HG03439 (cell line): ENCODE measurements around the gene ISYNA1.

Source experiments
- ATAC-seq: cut with Tn5 transposase; IDR thresholded peaks from one replicate; pipeline ENCODE4 v1.9.1; 2021; ENCODE audit warnings: mild to moderate bottlenecking, moderate library complexity; ENCODE audit not compliant: unreplicated experiment

The ISYNA1 gene

GRCh38 chr19:18468517-18468916, 30.6 kb upstream of the ISYNA1 start:
- no peak for ATAC-seq

- ATAC-seq, result no peak
These were observed 30.0 kb upstream of the ISYNA1 start for GRCh38 chr19:18467978-18468377.

GRCh38 chr19:18466354-18466753, 28.4 kb upstream of the ISYNA1 start:
- ATAC-seq, result no peak

GRCh38 chr19:18465964-18466339, 28.0 kb upstream of the ISYNA1 start:
- no peak for ATAC-seq

GRCh38 chr19:18465214-18465963, 27.5 kb upstream of the ISYNA1 start:
- no peak for ATAC-seq

GRCh38 chr19:18464646-18465045, 26.7 kb upstream of the ISYNA1 start:
- no peak for ATAC-seq

- ATAC-seq, result no peak
These were observed 23.5 kb upstream of the ISYNA1 start for GRCh38 chr19:18461471-18461870.

GRCh38 chr19:18460900-18461299, 23.0 kb upstream of the ISYNA1 start:
- ATAC-seq, result no peak

GRCh38 chr19:18457483-18458331, 19.8 kb upstream of the ISYNA1 start:
- no peak for ATAC-seq

- no peak for ATAC-seq
These were observed 19.0 kb upstream of the ISYNA1 start for GRCh38 chr19:18456974-18457373.

- ATAC-seq, result no peak
These were observed 18.3 kb upstream of the ISYNA1 start for GRCh38 chr19:18456279-18456678.

- no peak for ATAC-seq
These were observed 15.5 kb upstream of the ISYNA1 start for GRCh38 chr19:18453269-18454024.

- ATAC-seq, result no peak
These were observed 14.5 kb upstream of the ISYNA1 start for GRCh38 chr19:18452386-18452785.

GRCh38 chr19:18450931-18451836, 13.3 kb upstream of the ISYNA1 start:
- no peak for ATAC-seq

- no peak for ATAC-seq
These were observed 12.3 kb upstream of the ISYNA1 start for GRCh38 chr19:18450021-18450930.

- ATAC-seq, result no peak
These were observed 11.6 kb upstream of the ISYNA1 start for GRCh38 chr19:18449552-18449951.

- ATAC-seq, result no peak
These were observed 9.0 kb upstream of the ISYNA1 start for GRCh38 chr19:18446811-18447359.

GRCh38 chr19:18446145-18446810, 8.3 kb upstream of the ISYNA1 start:
- ATAC-seq, result no peak
